HEK293 (cell line): ENCODE data around the gene EFCAB10.
"Not testable (repeated sequence)": the region's sequence is repeated elsewhere in the genome, so short reads cannot be mapped to it uniquely, and the experiment has no call there.

Source experiments
- CTCF ChIA-PET: fragments of 350-600 bp; formaldehyde crosslinking; extraction: SDS; loops from one replicate; lab custom pipeline; 2021; ENCODE audit warnings: antibody characterized with exemption; lab: Yijun Ruan, JAX
- POLR2A ChIA-PET: fragments of 300-600 bp; formaldehyde crosslinking; extraction: SDS; loops from one replicate; lab custom pipeline; 2020; ENCODE audit warnings: antibody characterized with exemption, inconsistent platforms; lab: Yijun Ruan, JAX
- H3K27ac ChIP-seq: fragments of 200-500 bp; sonication (Bioruptor generic); 2 replicates; pipeline ENCODE4 v1.5.1; 2014; ENCODE audit warnings: low read depth, low read length, control low read depth, inconsistent platforms; ENCODE audit errors: extremely low read depth
- H3K36me3 ChIP-seq, 2 experiments: fragments of 200-500 bp in 1 of 2; sonication (Bioruptor generic) in 1 of 2; 1 replicate in 1 of 2; 2 replicates in 1 of 2; pipeline ENCODE4 v1.5.1; 2014 to 2017; ENCODE audit warnings: inconsistent platforms in 2 of 2, low read length in 2 of 2; ENCODE audit not compliant: control insufficient read depth in 2 of 2, insufficient read depth in 1 of 2
- H3K4me1 ChIP-seq: fragments of 200-500 bp; sonication (Bioruptor generic); 2 replicates; pipeline ENCODE4 v1.5.1; 2014; ENCODE audit warnings: mild to moderate bottlenecking, low read length, inconsistent platforms; ENCODE audit not compliant: control insufficient read depth, insufficient read depth
- H3K4me3 ChIP-seq: 2 replicates; pipeline ENCODE4 v1.5.1; 2011; ENCODE audit warnings: low read depth, mild to moderate bottlenecking, control low read depth, low read length, moderate library complexity
- H3K9me3 ChIP-seq: fragments of 200-500 bp; sonication (Bioruptor generic); 2 replicates; pipeline ENCODE4 v1.5.1; 2014; ENCODE audit warnings: low read depth, low read length, inconsistent platforms; ENCODE audit not compliant: control insufficient read depth, insufficient read depth
- EGR2 ChIP-seq: fragments of 450-650 bp; formaldehyde crosslinking; IDR thresholded peaks from 2 replicates; pipeline ENCODE4 v1.5.1; 2016; ENCODE audit warnings: low read depth, missing biosample characterization, missing genetic modification characterization
- GLI4 ChIP-seq: fragments of 450-650 bp; formaldehyde crosslinking; IDR thresholded peaks from 2 replicates; pipeline ENCODE4 v1.5.1; 2016; ENCODE audit warnings: missing biosample characterization, missing genetic modification characterization
- KLF1 ChIP-seq: fragments of 450-650 bp; formaldehyde crosslinking; IDR thresholded peaks from 2 replicates; pipeline ENCODE4 v1.5.1; 2016; ENCODE audit warnings: missing biosample characterization, missing genetic modification characterization
- OVOL3 ChIP-seq: fragments of 450-650 bp; formaldehyde crosslinking; IDR thresholded peaks from 2 replicates; pipeline ENCODE4 v1.5.1; 2016; ENCODE audit warnings: missing biosample characterization, missing genetic modification characterization
- RBAK ChIP-seq: fragments of 450-650 bp; formaldehyde crosslinking; IDR thresholded peaks from 2 replicates; pipeline ENCODE4 v1.5.1; 2016; ENCODE audit warnings: missing biosample characterization, missing genetic modification characterization
- SP3 ChIP-seq: fragments of 450-650 bp; formaldehyde crosslinking; IDR thresholded peaks from 2 replicates; pipeline ENCODE4 v1.5.1; 2016; ENCODE audit warnings: missing biosample characterization, missing genetic modification characterization
- YY2 ChIP-seq: fragments of 450-650 bp; formaldehyde crosslinking; IDR thresholded peaks from 2 replicates; pipeline ENCODE4 v1.5.1; 2016; ENCODE audit warnings: missing biosample characterization, missing genetic modification characterization
- ZBTB1 ChIP-seq: fragments of 450-650 bp; formaldehyde crosslinking; IDR thresholded peaks from 2 replicates; pipeline ENCODE4 v1.5.1; 2016; ENCODE audit warnings: missing biosample characterization, missing genetic modification characterization
- ZBTB44 ChIP-seq: fragments of 450-650 bp; IDR thresholded peaks from 2 replicates; pipeline ENCODE4 v1.5.1; 2018; ENCODE audit warnings: missing biosample characterization, mild to moderate bottlenecking, missing genetic modification characterization
- ZNF114 ChIP-seq: fragments of 450-650 bp; formaldehyde crosslinking; IDR thresholded peaks from 2 replicates; pipeline ENCODE4 v1.5.0; 2017; ENCODE audit warnings: missing biosample characterization, missing genetic modification characterization
- ZNF2 ChIP-seq: fragments of 450-650 bp; formaldehyde crosslinking; IDR thresholded peaks from 2 replicates; pipeline ENCODE4 v1.5.1; 2016; ENCODE audit warnings: missing biosample characterization, missing genetic modification characterization
- ZNF211 ChIP-seq: fragments of 450-650 bp; formaldehyde crosslinking; IDR thresholded peaks from 2 replicates; pipeline ENCODE4 v1.5.1; 2016; ENCODE audit warnings: low read depth, missing biosample characterization, missing genetic modification characterization
- ZNF23 ChIP-seq: fragments of 450-650 bp; formaldehyde crosslinking; IDR thresholded peaks from 2 replicates; pipeline ENCODE4 v1.5.1; 2016; ENCODE audit warnings: missing biosample characterization, missing genetic modification characterization, borderline replicate concordance
- ZNF366 ChIP-seq: fragments of 450-650 bp; formaldehyde crosslinking; conservative IDR thresholded peaks from 2 replicates; pipeline ENCODE4 v1.5.1; 2016; ENCODE audit warnings: missing biosample characterization, missing genetic modification characterization
- ZNF501 ChIP-seq: fragments of 450-650 bp; formaldehyde crosslinking; IDR thresholded peaks from 2 replicates; pipeline ENCODE4 v1.5.1; 2016; ENCODE audit warnings: missing biosample characterization, missing genetic modification characterization
- ZNF529 ChIP-seq: fragments of 450-650 bp; formaldehyde crosslinking; IDR thresholded peaks from 2 replicates; pipeline ENCODE4 v1.5.1; 2017; ENCODE audit warnings: missing genetic modification characterization, missing biosample characterization; ENCODE audit not compliant: insufficient replicate concordance
- ZNF561 ChIP-seq: fragments of 450-650 bp; IDR thresholded peaks from 2 replicates; pipeline ENCODE4 v1.5.1; 2018; ENCODE audit warnings: missing biosample characterization, missing genetic modification characterization, borderline replicate concordance
- ZNF626 ChIP-seq: fragments of 450-650 bp; sonication (Bioruptor Pico); formaldehyde crosslinking; IDR thresholded peaks from 2 replicates; pipeline ENCODE4 v1.5.1; 2018; ENCODE audit warnings: missing biosample characterization, missing genetic modification characterization, inconsistent platforms
- ZNF664 ChIP-seq: fragments of 450-650 bp; formaldehyde crosslinking; IDR thresholded peaks from 2 replicates; pipeline ENCODE4 v1.5.1; 2016; ENCODE audit warnings: missing biosample characterization, missing genetic modification characterization
- ZNF768 ChIP-seq: fragments of 450-650 bp; formaldehyde crosslinking; IDR thresholded peaks from 2 replicates; pipeline ENCODE4 v1.5.1; 2018; ENCODE audit warnings: missing biosample characterization, mild to moderate bottlenecking, missing genetic modification characterization
- ZNF792 ChIP-seq: fragments of 450-650 bp; formaldehyde crosslinking; IDR thresholded peaks from 2 replicates; pipeline ENCODE4 v1.5.1; 2016; ENCODE audit warnings: missing biosample characterization, missing genetic modification characterization

EFCAB10 gene

GRCh38 chr7:105600720-105601550 is 19.6 kb upstream of the EFCAB10 start:
- ChIA-PET POLR2A (no interaction called here), CTCF (interaction anchor here (0.7 to 1.8 kb wide), 2 partner anchors 11 to 193 kb away, joined by 3 to 8 read pairs; no protein-coding TSS in a partner anchor)
- Histone ChIP-seq H3K36me3 (no peaks in the 10 kb centered on the region), H3K27ac (no peak overlapping the region), H3K9me3 (no peaks in the 10 kb centered on the region), H3K4me1 (no peaks in the 10 kb centered on the region), H3K4me3 (no peak overlapping the region)
- TF ChIP-seq ZNF561 (no peak), OVOL3 (no peak), ZNF114 (tag by site-specific recombination) (no peak), ZBTB44 (tag by site-specific recombination) (no peak), ZNF792 (tag by site-specific recombination) (no peak), ZNF2 (tag by site-specific recombination) (no peak), GLI4 (no peak), ZNF626 (tag by site-specific recombination) (no peak), ZNF366 (tag by site-specific recombination) (no peak), RBAK (no peak), EGR2 (tag by site-specific recombination) (no peak), ZBTB1 (tag by site-specific recombination) (no peak), ZNF23 (no peak), ZNF501 (tag by site-specific recombination) (no peak), ZNF768 (tag by site-specific recombination) (no peak), KLF1 (tag by site-specific recombination) (no peak), ZNF529 (no peak), YY2 (tag by site-specific recombination) (no peak), ZNF211 (no peak)

GRCh38 chr7:105599551-105599950 is 18.3 kb upstream of the EFCAB10 start:
- POLR2A ChIA-PET = no interaction called here
- Histone ChIP-seq H3K36me3 (no peaks in the 10 kb centered on the region), H3K4me3 (no peak overlapping the region), H3K4me1 (no peaks in the 10 kb centered on the region), H3K9me3 (no peaks in the 10 kb centered on the region), H3K27ac (no peak overlapping the region)
- TF ChIP-seq KLF1 (tag by site-specific recombination) (no peak), SP3 (no peak)
- CTCF ChIA-PET = interaction anchor here (1.8 kb wide), 1 partner anchor 10 kb away, joined by 8 read pairs; no protein-coding TSS in a partner anchor

GRCh38 chr7:105599080-105599479 is 17.8 kb upstream of the EFCAB10 start:
- H3K27ac ChIP-seq, POLR2A ChIA-PET, H3K4me1 ChIP-seq, H3K36me3 ChIP-seq, H3K9me3 ChIP-seq, H3K4me3 ChIP-seq: not testable (repeated sequence)
- CTCF ChIA-PET = interaction anchor here (1.8 kb wide), 1 partner anchor 10 kb away, joined by 8 read pairs; no protein-coding TSS in a partner anchor
- peak; percentile 54; the same call in 1 of the 2 replicates for TF ChIP-seq ZNF664 (tag by site-specific recombination)
